ACC112 (cell line): ENCODE data around the gene GCC2.
"Not testable (repeated sequence)": the region's sequence is repeated elsewhere in the genome, so short reads cannot be mapped to it uniquely, and the experiment has no call there.

ENCODE experiments used
- H2AFZ ChIP-seq: fragments of 200-600 bp; sonication (generic); one replicate; pipeline ENCODE4 v1.6.0; 2017; ENCODE audit warnings: antibody characterized with exemption, low read length; ENCODE audit not compliant: unreplicated experiment
- H3K27ac ChIP-seq: fragments of 200-600 bp; sonication (generic); 2 replicates; pipeline ENCODE4 v1.5.1; 2014; ENCODE audit warnings: low read depth, mild to moderate bottlenecking, antibody characterized with exemption, low read length, moderate library complexity
- H3K27me3 ChIP-seq: fragments of 200-600 bp; sonication (generic); 2 replicates; pipeline ENCODE4 v1.6.1; 2014; ENCODE audit warnings: mild to moderate bottlenecking, antibody characterized with exemption, low read length, moderate library complexity, mixed read lengths; ENCODE audit not compliant: insufficient read depth
- H3K36me3 ChIP-seq: fragments of 200-600 bp; sonication (generic); 2 replicates; pipeline ENCODE4 v1.6.1; 2016; ENCODE audit warnings: mild to moderate bottlenecking, antibody characterized with exemption, low read length, moderate library complexity, mixed read lengths; ENCODE audit not compliant: insufficient read depth
- H3K4me1 ChIP-seq: fragments of 200-600 bp; sonication (generic); one replicate; pipeline ENCODE4 v1.6.1; 2016; ENCODE audit warnings: low read length, mixed read lengths; ENCODE audit not compliant: insufficient read depth, unreplicated experiment, control insufficient read depth
- H3K4me3 ChIP-seq: fragments of 200-600 bp; sonication (generic); 2 replicates; pipeline ENCODE4 v1.5.1; 2014; ENCODE audit warnings: mild to moderate bottlenecking, low read depth, low read length
- H3K79me2 ChIP-seq: fragments of 200-600 bp; sonication (generic); one replicate; pipeline ENCODE4 v1.6.0; 2016; ENCODE audit warnings: low read length; ENCODE audit not compliant: control insufficient read depth, unreplicated experiment, insufficient read depth

GCC2 gene

GRCh38 chr2:108547606-108548005, 98.6 kb downstream of the GCC2 start:
- Histone ChIP-seq H3K4me1 (peaks cover under 1% of the 10 kb centered on the region), H3K27ac (no peak overlapping the region), H2AFZ (no peak overlapping the region), H3K36me3 (no peaks in the 10 kb centered on the region; the same call in 1 of the 2 replicates), H3K79me2 (peaks cover 51% of the 10 kb centered on the region), H3K4me3 (no peak overlapping the region), H3K27me3 (no peaks in the 10 kb centered on the region)

GRCh38 chr2:108548208-108549003, 99.4 kb downstream of the GCC2 start:
- Histone ChIP-seq H3K79me2 (peaks cover 53% of the 10 kb centered on the region), H3K27me3 (no peaks in the 10 kb centered on the region), H3K27ac (no peak overlapping the region), H3K36me3 (no peaks in the 10 kb centered on the region), H3K4me3 (no peak overlapping the region), H3K4me1 (peaks cover 7% of the 10 kb centered on the region), H2AFZ (no peak overlapping the region)

GRCh38 chr2:108552566-108552965, 103.6 kb downstream of the GCC2 start:
- Histone ChIP-seq H3K79me2 (peaks cover 68% of the 10 kb centered on the region), H3K36me3 (no peaks in the 10 kb centered on the region), H3K4me3 (no peak overlapping the region), H2AFZ (no peak overlapping the region), H3K27me3 (no peaks in the 10 kb centered on the region), H3K4me1 (peaks cover 14% of the 10 kb centered on the region), H3K27ac (no peak overlapping the region)

- peaks cover 60% of the 10 kb centered on the region for H3K79me2 ChIP-seq
- H3K27ac ChIP-seq: no peak overlapping the region
- peaks cover 14% of the 10 kb centered on the region for H3K4me1 ChIP-seq
- H3K36me3 ChIP-seq: no peaks in the 10 kb centered on the region
- H3K4me3 ChIP-seq: no peak overlapping the region
- H2AFZ ChIP-seq: no peak overlapping the region
- no peaks in the 10 kb centered on the region for H3K27me3 ChIP-seq
Measured at GRCh38 chr2:108553209-108553919, 104.4 kb downstream of the GCC2 start.

GRCh38 chr2:108554528-108554927, 105.5 kb downstream of the GCC2 start:
- no peaks in the 10 kb centered on the region for H3K27me3 ChIP-seq
- peaks cover 14% of the 10 kb centered on the region for H3K4me1 ChIP-seq
- peaks cover 62% of the 10 kb centered on the region for H3K79me2 ChIP-seq
- no peaks in the 10 kb centered on the region for H3K36me3 ChIP-seq
- no peak overlapping the region for H3K27ac ChIP-seq
- H3K4me3 ChIP-seq: no peak overlapping the region
- no peak overlapping the region for H2AFZ ChIP-seq

- Histone ChIP-seq H3K27me3 (no peaks in the 10 kb centered on the region), H3K36me3 (no peaks in the 10 kb centered on the region), H3K4me1 (peaks cover 14% of the 10 kb centered on the region), H3K4me3 (no peak overlapping the region), H3K79me2 (peaks cover 69% of the 10 kb centered on the region), H2AFZ (no peak overlapping the region), H3K27ac (no peak overlapping the region)
Measured at GRCh38 chr2:108555572-108555971, 106.6 kb downstream of the GCC2 start.

GRCh38 chr2:108556581-108556980, 107.6 kb downstream of the GCC2 start:
- H3K27me3 ChIP-seq, H2AFZ ChIP-seq, H3K36me3 ChIP-seq, H3K27ac ChIP-seq, H3K4me3 ChIP-seq: not testable (repeated sequence)
- H3K4me1 ChIP-seq: peaks cover 14% of the 10 kb centered on the region
- H3K79me2 ChIP-seq: peaks cover 75% of the 10 kb centered on the region
